Fibroblast of skin of abdomen (primary cell): ENCODE results near the gene MYO1D.
A peak's percentile ranks its signal among the peaks of the same experiment; 100 is the strongest.
"Not testable (repeated sequence)": the region's sequence is repeated elsewhere in the genome, so short reads cannot be mapped to it uniquely, and the experiment has no call there.

Source experiments
- DNase-seq: peaks from one replicate; pipeline ENCODE4 v3.0.0-alpha.2; 2013

Gene MYO1D

DNA sequence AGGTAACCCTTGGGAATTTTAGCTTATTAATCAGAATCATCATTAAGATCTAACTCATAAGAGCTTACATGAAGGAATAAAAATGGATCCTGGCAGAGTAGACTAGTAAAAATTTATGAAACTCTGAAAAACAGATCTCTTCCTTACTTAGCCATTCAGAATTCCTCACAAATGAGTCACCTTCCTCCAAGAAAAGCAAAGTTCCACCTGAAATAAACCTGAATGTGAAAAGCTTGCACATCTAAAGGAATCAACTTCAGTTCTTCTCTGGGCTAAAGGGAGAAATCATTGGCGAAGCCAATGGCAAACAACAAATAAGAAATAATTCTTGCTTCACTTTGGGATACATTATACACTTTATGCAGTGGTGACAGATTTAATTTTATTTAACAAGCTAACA, 22.7 kb downstream of the MYO1D start:
- DNase-seq = no peak

DNA sequence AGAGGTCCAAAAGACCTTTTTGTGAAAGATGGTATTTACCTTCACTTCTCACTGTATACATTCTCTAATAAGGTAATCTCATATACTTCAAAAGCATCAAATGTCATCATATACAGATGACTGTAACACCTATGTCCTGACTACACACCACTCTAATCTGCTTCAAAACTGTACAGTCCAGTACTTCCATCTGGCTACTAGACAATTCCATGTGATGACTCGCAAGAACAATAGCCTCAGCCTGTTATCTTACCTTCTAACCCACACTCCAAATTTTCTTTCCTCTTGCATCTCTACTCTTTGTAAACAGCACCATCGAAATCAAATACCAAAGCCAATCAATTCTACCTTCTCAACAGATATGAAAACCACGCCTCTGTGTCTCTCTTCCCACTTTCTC, 24.1 kb downstream of the MYO1D start:
- no peak for DNase-seq

DNA sequence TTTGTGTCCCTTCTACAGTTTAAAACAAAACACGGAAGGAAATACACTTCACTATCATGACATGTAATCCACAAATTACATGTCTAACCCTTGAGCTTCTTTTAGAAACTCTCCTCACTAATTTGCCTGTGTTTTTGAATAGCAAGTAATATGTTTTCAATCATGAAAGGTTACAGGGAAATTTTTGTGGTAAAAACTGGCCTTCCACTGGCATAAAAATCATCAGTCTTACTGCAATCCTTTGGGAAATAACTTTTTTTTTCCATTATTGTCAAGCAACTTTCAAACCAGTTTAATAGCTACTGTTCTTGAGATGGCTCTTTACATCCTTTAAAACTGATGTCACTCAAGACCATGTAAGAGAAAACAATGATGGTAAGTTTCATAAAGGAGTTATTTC, 27.0 kb downstream of the MYO1D start:
- peak; percentile 46 for DNase-seq

DNA sequence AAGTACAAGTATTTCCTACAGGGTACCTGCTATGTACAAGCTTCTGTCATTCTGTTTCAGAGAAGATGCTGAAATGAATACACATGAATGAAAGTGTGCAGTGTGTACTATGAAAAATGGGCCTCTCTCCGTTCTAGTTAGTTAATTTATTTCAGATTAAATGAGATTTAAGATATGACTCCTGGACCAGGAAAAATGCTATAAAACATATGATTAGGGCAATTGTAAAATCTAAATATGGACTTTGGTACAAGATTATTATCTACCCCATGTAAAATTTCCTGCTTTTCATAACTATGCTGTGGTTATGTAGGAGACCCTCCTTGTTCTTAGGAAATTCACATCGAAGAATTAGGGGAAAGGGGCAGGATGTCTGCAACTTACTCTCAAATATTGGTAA, 28.9 kb downstream of the MYO1D start:
- DNase-seq = no peak

DNA sequence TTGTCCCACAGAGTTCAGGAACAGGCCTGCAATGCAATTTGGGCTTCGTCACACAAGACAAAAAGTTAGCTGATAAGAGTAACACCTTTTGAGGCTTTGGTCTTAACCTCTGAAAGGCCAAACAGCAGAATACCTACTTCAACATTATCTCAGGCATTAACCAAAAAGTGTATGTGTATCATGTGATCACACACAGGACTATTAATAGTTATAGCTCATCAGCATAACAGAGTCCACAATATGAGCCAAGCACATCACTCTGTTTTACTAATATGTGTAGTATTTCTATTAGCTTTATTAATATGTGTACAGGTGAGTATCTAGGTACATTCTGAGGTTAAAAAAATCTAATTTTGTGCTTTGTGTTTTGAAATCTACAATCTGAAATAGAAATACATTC, 30.8 kb downstream of the MYO1D start:
- DNase-seq = no peak

DNA sequence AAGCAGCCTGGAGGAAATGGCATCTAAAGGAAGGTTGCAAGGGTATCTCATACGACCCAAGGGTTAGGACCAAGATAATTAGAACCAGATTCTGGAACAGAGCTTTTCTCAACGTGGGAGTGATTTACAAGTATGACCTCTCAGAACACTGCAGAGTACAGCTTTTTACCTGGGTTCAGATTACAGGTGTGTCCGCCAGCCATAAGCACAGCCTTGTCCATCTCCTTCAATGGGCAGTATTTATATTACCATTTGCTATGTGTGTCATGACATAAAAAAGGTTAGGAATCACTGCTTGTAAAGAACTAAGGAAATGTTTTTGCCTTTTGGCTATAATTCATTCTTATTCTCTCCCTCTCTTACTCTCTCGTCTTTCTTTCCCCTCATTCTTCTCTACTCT, 36.7 kb downstream of the MYO1D start:
- no peak for DNase-seq

DNA sequence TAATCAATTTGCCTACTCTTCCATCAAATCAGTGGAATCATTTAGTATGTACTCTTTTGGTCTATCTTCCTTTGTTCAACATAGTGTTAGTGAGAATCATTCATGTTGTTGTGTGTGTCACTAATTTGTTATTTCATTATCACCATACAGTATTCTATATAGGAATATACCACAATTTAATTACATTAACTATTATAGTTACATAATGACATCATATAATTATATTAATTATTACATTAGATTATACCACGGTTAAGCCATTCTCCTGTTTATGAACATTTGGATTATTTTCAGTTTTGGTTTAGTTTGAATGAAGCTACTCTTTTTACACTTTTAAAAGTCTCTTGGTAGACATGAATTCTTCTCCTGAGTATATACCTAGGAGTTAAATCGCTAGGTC, 40.4 kb downstream of the MYO1D start:
- DNase-seq = no peak

DNA sequence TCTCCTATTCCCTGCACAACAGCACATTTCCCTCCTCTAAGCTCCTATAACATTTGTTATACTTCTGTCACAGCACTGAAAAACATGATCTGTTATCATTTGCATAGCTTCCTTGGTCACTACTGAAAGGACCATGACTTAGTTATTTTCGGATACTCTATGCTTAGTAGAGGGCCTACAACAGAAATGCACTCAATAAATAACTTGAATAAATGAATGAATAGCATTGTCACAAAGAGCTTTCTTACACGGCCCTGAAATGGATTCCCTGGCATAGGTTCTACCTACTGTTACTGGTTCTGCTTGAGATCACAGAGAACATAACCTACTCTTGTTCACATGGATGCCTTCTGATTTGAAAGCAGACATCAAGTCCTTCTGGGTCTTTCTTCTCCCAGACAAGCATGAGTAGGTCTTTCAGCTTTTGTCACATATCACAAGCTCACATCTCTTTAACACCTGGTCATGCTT, 41.6 kb downstream of the MYO1D start:
- no peak for DNase-seq

DNA sequence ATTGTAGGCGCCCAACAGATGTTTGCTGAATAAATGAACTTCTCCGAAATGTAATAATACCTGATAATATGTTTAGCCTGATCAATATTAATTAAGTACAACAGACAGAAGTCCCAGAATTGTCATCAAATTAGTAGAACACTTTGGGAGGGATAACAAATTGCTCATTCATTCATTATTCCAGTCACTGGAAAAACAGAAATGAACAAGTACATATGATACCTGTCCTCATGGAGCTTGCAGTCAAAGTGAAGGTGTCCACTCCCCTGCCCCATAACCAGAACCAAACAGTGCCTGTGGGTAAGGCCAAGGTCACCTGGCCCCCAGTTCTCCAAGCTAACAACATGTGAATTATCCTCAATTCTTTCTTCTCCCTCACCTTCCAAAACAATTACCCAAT, 42.8 kb downstream of the MYO1D start:
- no peak for DNase-seq

DNA sequence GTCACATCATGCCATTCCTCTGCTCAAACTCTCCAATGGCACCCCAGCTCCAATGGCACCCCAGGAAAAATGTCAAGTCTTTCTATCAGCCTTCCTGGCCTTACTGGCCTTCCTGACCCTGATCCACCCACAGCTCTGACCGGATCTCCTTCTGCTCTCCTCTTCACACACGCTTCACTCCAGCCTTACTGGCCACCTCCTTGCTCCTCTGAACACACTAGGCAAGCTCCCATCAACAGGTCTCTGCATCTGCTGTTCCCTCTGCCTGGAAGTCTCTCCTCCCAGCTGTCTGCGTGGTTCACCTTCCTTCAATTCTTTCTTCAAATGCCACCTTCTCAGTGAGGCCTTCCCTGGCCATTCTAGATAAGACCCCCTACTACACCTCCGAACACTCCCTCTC, 43.4 kb downstream of the MYO1D start:
- DNase-seq = no peak

DNA sequence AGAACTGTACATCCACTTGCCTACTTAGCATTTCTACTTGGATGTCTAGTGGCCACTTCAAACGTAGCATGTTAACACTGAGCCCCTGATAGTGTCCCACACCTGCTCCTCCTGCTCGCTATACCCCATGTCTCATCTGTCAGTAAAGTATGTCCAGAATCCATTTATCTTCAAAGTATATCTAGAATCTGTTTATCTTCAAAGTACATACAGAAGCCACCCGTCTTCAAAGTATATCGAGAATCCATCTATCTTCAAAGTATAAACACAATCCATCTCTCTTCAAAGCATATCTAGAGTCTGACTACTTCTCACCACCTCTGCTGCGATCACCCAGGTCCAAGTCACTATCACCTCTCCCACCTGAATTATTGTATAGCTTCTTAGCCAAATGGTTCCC, 43.8 kb downstream of the MYO1D start:
- no peak for DNase-seq

DNA sequence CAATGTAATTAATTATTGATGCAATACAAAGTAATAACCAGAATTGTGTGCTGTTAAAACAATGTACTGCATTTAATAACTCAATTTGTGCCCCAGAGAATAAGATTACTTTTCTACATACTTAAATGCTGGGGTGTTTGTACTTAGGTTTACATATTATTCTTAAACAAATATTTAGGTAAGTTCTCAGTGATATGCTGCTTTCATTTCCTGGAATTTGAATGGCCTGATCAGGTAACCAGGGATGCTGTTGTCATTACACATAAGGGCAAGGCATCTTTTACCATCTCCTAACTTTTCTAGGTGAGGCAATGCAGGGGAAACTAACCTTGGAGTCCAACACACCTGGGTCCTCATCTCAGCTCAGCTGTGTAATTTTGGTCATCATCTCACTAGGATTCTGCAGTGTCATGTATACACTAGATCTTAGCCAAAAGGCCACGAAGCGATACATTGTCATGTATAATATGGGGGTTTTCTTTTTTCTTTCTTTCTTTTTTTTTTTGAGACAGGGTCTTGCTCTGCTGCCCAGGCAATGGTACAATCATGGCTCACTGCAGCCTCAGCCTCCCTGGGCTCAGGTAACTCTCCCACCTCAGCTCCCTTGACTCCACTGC, 45.2 kb downstream of the MYO1D start:
- DNase-seq = no peak

DNA sequence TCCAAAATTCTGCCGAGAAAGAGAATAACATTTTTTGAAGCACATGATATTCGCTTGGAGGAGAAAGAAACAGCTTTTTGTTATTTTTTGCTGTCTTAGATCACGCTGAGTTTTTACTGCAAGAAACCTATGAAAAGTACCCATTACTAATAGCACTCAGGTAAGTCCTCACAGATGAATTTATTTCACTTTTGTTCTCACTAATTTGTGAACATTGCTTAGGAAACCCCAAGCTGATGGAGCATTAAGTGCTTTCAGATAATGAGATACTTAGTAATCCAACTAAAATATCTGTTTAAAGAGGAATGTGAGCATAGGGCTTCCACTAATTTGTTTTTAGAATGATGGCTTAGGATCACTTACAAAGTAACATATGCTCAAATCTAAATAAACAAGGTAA, 45.7 kb downstream of the MYO1D start:
- no peak for DNase-seq

DNA sequence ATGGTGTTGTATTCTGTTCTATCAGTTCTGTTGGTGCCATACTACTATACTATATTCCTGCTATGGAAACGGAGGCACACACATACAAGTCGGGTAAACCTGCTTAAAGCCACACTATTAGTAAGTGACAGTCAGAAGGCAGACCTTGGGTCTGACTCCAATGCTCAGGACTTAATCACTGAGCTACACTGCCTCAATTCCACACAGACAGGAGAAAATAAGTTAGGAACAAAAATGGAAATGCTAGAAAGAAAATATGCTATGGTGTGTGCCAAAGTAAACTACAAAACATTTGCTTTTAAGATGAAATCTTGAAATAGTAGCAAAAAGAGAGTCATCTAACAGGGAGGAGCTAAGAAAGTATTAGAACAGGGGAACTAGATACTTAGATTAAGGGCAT, 48.1 kb downstream of the MYO1D start:
- DNase-seq = no peak

DNA sequence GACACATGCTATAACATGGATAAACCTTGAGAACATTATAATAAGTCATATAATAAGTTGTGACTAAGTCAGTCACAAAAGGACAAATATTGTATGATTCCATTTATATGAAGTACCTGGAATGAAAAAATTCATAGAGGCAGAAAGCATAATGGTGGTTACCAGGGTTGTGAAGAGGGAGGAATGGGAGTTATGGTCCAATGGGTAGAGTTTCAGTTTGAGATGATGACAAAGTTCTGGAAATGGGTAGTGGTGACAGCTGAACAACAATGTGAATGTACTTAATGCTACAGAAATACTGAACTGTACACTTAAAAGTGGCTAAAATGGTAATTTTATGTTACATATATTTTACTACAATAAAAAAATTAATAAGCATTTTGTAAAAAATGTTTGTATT, 49.7 kb downstream of the MYO1D start:
- no peak for DNase-seq

DNA sequence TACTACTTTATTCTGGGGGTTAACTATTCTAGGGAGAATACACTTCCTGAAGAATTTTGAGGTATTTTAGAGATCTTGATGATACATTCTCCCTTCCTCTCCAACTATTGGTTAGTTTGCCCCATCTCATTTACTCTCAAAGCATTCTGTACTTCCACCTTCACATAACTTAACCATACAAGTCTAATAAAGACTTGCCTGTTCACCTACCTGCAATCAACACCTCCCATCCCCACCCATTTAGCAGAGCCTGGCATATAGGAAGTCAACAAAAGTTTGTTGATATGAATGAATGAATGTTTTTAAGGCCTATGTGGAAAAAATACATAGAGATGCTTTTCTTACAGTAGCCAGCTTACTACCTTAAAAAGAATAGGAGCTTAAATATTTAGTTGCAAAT, 50.8 kb downstream of the MYO1D start:
- DNase-seq = no peak

DNA sequence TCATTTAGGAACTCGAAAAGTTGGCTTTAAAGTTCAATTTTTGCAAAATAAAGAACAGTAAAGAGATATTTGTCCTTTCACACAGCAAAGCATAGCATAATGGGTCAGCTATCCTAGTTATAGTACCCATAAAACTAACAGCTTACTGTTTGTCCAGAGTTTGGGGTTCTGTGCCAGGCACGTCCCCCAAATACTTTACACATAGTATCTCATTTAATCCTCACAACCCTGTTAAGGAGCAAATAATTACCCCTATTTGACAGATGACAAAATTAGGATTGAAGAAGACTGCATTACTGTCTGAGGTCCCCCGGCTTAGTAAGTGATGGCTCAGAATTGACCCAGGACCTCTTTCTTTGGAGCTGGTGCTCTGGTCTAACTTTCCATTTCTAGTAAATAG, 52.6 kb downstream of the MYO1D start:
- DNase-seq = no peak

DNA sequence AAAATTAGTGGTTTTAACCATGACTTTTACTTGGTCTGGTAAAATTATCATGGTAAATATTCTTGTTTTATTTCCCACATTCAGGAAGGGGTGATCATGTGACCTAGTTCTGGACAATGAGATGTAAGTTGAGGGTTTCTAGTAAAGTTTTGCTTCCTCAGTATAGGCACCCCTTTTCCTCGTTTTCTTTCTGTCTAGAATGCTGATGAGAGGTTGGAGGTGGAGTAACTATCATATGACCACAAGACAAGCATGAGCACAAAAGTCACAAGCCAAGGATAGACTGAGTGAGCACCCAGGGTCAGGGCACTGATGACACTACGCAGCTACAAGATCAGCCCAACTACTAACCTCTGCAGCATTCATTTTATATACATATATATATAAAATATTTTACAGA, 53.9 kb downstream of the MYO1D start:
- DNase-seq = no peak

DNA sequence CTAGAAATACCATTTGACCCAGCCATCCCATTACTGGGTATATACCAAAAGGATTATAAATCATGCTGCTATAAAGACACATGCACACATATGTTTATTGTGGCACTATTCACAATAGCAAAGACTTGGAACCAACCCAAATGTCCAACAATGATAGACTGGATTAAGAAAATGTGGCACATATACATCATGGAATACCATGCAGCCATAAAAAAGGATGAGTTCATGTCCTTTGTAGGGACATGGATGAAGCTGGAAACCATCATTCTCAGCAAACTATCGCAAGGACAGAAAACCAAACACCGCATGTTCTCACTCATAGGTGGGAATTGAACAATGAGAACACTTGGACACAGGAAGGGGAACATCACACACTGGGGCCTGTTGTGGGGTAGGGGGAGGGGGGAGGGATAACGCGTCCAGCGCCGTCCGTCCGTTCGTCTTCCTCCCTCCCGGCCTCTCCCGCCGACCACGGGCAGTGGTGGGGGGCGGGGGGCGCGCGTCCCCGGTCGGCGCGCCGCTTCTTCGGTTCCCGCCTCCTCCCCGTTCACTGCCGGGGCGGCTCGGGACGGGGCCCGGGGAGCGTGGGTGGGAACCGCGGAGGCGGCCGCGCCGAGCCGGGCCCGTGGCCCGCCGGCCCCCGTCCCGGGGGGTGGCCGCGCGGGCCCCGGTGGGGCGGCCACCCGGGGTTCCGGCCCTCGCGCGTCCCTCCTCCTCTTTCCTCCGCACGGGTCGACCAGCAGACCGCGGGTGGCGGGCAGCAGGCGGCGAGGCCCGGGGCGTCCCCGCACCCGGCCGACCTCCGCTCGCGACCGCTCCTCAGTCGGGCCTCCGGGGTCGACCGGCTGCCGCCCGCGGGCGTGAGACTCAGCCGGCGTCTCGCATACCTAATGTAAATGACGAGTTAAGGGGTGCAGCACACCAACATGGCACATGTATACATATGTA, 54.7 kb downstream of the MYO1D start:
- not testable (repeated sequence) for DNase-seq

DNA sequence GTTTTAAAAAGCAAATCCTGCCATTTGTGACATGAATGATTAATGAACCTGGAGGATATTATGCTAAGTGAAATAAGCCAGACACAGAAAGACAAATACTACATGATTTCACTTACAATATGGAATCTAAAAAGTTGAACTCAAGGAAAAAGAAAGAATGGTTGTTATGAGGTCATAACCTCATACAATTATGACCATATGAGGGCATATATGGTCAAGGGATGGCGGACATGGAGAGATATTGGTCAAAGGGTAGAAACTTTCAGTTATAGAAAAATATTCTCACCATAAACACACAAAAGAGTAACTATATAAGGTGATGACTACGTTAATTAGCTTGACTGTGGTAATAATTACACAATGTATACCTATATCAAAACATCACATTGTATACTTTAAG, 56.5 kb downstream of the MYO1D start:
- DNase-seq = no peak

DNA sequence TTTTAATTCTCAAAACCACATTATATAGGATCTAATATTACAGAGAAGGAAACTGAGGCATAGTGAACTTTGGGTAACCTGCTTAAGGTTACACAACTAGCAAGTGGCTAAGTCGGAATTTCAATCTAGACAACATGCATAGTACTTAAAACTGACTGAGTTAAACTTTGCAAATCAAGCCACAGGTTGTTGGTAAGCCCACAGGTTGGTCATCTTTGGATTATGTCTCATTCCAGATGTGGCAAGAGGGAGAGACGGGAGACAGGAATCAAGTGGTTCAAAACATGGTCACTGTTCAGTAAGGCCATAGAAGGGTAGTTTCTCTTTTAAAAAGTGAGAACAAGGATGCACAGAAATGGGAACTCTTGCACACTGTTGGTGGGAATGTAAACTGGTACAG, 57.1 kb downstream of the MYO1D start:
- no peak for DNase-seq

DNA sequence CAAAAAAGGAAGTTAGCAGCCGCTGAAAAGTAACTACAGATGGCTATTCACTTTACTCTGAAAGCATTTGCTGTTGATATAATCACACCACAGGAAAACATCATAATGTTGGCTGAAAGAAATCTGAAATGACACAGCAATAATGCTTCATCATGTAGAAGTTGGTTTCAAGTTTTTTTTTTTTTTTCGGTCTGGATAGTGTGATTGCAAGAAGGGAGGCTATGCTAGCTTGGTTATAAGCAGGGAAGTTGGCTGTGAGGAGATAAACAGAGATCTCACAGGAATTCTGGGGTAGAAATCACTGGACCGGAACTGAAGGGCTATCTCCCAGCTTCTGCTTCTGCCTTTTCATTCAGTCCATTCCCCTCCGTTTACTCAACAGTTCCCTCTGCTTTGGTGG, 57.9 kb downstream of the MYO1D start:
- no peak for DNase-seq

DNA sequence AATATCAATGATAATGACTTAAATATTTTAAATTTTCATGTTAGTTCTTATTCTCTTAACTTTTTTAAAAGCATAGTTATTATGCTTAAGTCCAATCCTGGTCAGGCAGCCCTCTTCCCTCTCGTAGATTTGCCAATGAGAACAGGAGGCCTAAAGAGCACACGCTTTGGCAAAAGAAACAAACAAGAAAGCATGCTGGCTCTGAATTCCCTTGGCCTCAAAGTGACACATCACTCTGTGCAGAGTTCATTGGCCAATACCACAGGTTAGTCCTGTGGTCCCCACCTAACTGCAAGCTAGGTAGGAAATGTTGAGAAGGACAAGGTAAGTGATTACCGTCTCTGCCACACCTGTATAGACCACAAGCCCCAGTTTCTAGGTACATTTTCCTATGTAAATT, 61.5 kb downstream of the MYO1D start:
- DNase-seq = no peak

DNA sequence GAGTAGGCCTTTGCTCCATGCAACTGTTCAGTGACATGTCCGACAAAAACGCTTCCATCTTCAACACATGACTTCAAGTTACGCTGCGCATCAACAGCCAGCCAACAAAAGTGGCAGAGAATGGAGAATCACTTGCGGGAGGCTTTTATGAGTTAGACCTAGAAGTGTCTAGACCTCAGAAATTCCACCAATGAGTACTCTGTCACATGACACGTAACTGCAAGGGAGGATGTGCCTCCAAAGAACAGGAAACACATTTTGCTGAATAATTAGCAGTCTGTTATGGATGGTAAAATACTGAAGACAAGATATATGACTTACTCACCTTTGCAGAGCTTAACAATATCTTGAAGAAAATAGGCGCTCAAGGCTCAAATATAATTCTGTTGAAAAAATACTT, 62.1 kb downstream of the MYO1D start:
- no peak for DNase-seq
